Colonic mucosa (tissue), 4 donors: ENCODE data around the gene SPNS1. TPM values are rescaled to one million over a fixed set of nuclear protein-coding genes. Genes with fewer than 3 reads are reported as not detected.

Experiments
- DNase-seq: peaks from one replicate; pipeline ENCODE4 v3.0.0-alpha.2; 2020
- H3K27ac ChIP-seq: fragments of 200-600 bp; one replicate; pipeline ENCODE4 v1.8.0; 2021
- H3K27me3 ChIP-seq: fragments of 200-600 bp; one replicate; pipeline ENCODE4 v1.8.0; 2021
- H3K36me3 ChIP-seq: fragments of 200-600 bp; one replicate; pipeline ENCODE4 v1.8.0; 2021
- H3K4me1 ChIP-seq: fragments of 200-600 bp; one replicate; pipeline ENCODE4 v1.8.0; 2021; ENCODE audit warnings: mild to moderate bottlenecking
- H3K4me3 ChIP-seq: fragments of 200-600 bp; one replicate; pipeline ENCODE4 v1.8.0; 2021
- H3K9ac ChIP-seq, 2 donors: one replicate each; pipeline ENCODE4 v1.7.0; 2013; ENCODE audit warnings: control low read depth in 2 of 2, low read depth in 2 of 2, low read length in 2 of 2
- H3K9me3 ChIP-seq: fragments of 200-600 bp; one replicate; pipeline ENCODE4 v1.8.0; 2021
- CTCF ChIP-seq: fragments of 200-600 bp; IDR thresholded peaks from one replicate; pipeline ENCODE4 v1.8.0; 2022; ENCODE audit warnings: antibody characterized with exemption, mild to moderate bottlenecking
- intact Hi-C: fragments of 100-400 bp; cut with DNase I; formaldehyde crosslinking; loops from one replicate; pipeline ENCODE4 v1.14.1; 2022
- total RNA-seq, 2 donors: library from RNA; stranded (reverse); fragmentation: NEBNext Ultra II Directional in 1 of 2; extraction: Animal tissue kit (Norgen Biotek cat#: 25700) in 1 of 2; gene quantifications; one replicate each; pipeline ENCODE4 v1.2.1, GENCODE V29; 2021
- donor health status: healthy.
- donor health status: DM: no; HTN: no; CAD: no.
- donor health status: DM: no; HTN: no; CAD: no.

SPNS1 gene
- total RNA-seq, 2 donors from 2014 or later: 30.3 to 56.3 TPM

GRCh38 chr16:29025735-29026134 lies 51.2 kb downstream of the SPNS1 start:
- DNase-seq: no peak
- H3K9me3 ChIP-seq: no peaks in the 10 kb centered on the region
- H3K9ac ChIP-seq: no peak overlapping the region

GRCh38 chr16:29028457-29029167 lies 54.0 kb downstream of the SPNS1 start:
- H3K9ac ChIP-seq: no peak overlapping the region
- intact Hi-C loops: no loop called here
- no peaks in the 10 kb centered on the region for H3K9me3 ChIP-seq
- H3K27me3 ChIP-seq: no peaks in the 10 kb centered on the region
- H3K4me3 ChIP-seq: no peak overlapping the region
- H3K27ac ChIP-seq: no peak overlapping the region
- no peak for DNase-seq
- TF ChIP-seq CTCF: no peak
- no peaks in the 10 kb centered on the region for H3K4me1 ChIP-seq
- no peaks in the 10 kb centered on the region for H3K36me3 ChIP-seq

More at GRCh38 chr16:29025735-29026134, 51.2 kb downstream of the SPNS1 start:
- TF ChIP-seq CTCF: no peak
- H3K4me3 ChIP-seq: no peak overlapping the region
- H3K36me3 ChIP-seq: no peaks in the 10 kb centered on the region
- no peak overlapping the region for H3K27ac ChIP-seq
- no peaks in the 10 kb centered on the region for H3K4me1 ChIP-seq
- no peaks in the 10 kb centered on the region for H3K27me3 ChIP-seq
- intact Hi-C loops: no loop called here

- H3K4me3 ChIP-seq: no peak overlapping the region
- peak; percentile 12 for DNase-seq
- H3K4me1 ChIP-seq: no peaks in the 10 kb centered on the region
- no peak overlapping the region for H3K27ac ChIP-seq
- TF ChIP-seq CTCF: no peak
- no peaks in the 10 kb centered on the region for H3K36me3 ChIP-seq
- no peak overlapping the region for H3K9ac ChIP-seq
- no peaks in the 10 kb centered on the region for H3K9me3 ChIP-seq
- intact Hi-C loops: no loop called here
- H3K27me3 ChIP-seq: no peaks in the 10 kb centered on the region
Measured at GRCh38 chr16:29029168-29029994, 54.8 kb downstream of the SPNS1 start.

- intact Hi-C loops: no loop called here
- peak; percentile 6 for DNase-seq
- TF ChIP-seq CTCF: no peak
- Histone ChIP-seq H3K36me3 (no peaks in the 10 kb centered on the region), H3K27ac (no peak overlapping the region), H3K4me3 (no peak overlapping the region), H3K9me3 (no peaks in the 10 kb centered on the region), H3K4me1 (no peaks in the 10 kb centered on the region), H3K9ac (no peak overlapping the region), H3K27me3 (no peaks in the 10 kb centered on the region)
Measured at GRCh38 chr16:29030086-29030840, 55.7 kb downstream of the SPNS1 start.

Other genes with a start within 250 kb of the SPNS1 start
- 1 to 10 TPM; 1.5 to 3.4 TPM for gene NPIPB9, start 223.0 kb upstream of the SPNS1 start, total RNA-seq
- 100 to 1,000 TPM in 1 of 2 donors, 10 to 100 TPM in 1; 85.3 to 134 TPM for gene ATXN2L, start 151.8 kb upstream of the SPNS1 start, total RNA-seq
- 100 to 1,000 TPM; 252 to 427 TPM for gene TUFM, start 128.4 kb upstream of the SPNS1 start, total RNA-seq
- 100 to 1,000 TPM in 1 of 2 donors, 10 to 100 TPM in 1; 54.0 to 111 TPM for gene SH2B1, start 110.9 kb upstream of the SPNS1 start, total RNA-seq
- gene ATP2A1, start 96.3 kb upstream of the SPNS1 start, total RNA-seq: 1 to 10 TPM in 1 of 2 donors, under 1 TPM in 1; 0.40 to 2.9 TPM
- gene RABEP2, start 49.5 kb upstream of the SPNS1 start, total RNA-seq: 10 to 100 TPM; 24.5 to 47.4 TPM
- under 1 TPM; 0.40 to 0.74 TPM for gene CD19, start 42.8 kb upstream of the SPNS1 start, total RNA-seq
- gene NFATC2IP, start 23.8 kb upstream of the SPNS1 start, total RNA-seq: 10 to 100 TPM; 33.3 to 57.1 TPM
- gene LAT, start 10.3 kb downstream of the SPNS1 start, total RNA-seq: 1 to 10 TPM; 3.7 to 7.3 TPM